ENCODE results near the gene P4HB. TPM values are rescaled to one million over a fixed set of nuclear protein-coding genes. Genes with fewer than 3 reads are reported as not detected.

Gene P4HB
- total RNA-seq, 1 donor from 2014 or later: 259 TPM

DNA sequence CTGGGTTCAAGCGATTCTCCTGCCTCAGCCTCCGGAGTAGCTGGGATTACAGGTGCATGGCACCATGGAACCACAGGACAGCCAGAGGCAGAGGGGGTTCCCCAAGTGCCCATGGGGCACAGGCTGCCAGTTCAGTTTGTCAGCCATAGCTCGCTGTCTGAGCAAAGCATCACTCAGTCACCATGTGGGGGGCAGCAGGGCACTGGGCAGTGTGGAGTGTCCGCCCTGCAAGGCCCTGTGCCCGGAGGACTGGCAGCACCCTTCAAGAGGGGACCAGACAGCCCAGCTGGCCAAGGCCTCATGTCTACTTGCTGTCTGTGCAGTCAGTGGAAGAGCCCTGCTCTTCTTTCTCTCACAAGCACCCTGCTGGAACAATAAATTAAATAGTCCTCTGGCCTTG lies 24.6 kb upstream of the P4HB start:
- no peaks in the 10 kb centered on the region for H3K4me1 Mint-ChIP-seq (ENCODE audit: low read depth, unreplicated experiment)
- H3K27ac Mint-ChIP-seq (ENCODE audit: unreplicated experiment): no peak overlapping the region
- peaks cover 2% of the 10 kb centered on the region for H3K9me3 Mint-ChIP-seq (ENCODE audit: unreplicated experiment)
- TF ChIP-seq, protein P1, sequence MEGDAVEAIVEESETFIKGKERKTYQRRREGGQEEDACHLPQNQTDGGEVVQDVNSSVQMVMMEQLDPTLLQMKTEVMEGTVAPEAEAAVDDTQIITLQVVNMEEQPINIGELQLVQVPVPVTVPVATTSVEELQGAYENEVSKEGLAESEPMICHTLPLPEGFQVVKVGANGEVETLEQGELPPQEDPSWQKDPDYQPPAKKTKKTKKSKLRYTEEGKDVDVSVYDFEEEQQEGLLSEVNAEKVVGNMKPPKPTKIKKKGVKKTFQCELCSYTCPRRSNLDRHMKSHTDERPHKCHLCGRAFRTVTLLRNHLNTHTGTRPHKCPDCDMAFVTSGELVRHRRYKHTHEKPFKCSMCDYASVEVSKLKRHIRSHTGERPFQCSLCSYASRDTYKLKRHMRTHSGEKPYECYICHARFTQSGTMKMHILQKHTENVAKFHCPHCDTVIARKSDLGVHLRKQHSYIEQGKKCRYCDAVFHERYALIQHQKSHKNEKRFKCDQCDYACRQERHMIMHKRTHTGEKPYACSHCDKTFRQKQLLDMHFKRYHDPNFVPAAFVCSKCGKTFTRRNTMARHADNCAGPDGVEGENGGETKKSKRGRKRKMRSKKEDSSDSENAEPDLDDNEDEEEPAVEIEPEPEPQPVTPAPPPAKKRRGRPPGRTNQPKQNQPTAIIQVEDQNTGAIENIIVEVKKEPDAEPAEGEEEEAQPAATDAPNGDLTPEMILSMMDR (IDR thresholded peaks at IDR 0.05; ENCODE audit: partially characterized antibody, unreplicated experiment): no peak
- H3K27me3 Mint-ChIP-seq (ENCODE audit: unreplicated experiment): peaks cover 5% of the 10 kb centered on the region
- no peak for DNase-seq
- no peaks in the 10 kb centered on the region for H3K36me3 Mint-ChIP-seq (ENCODE audit: unreplicated experiment)
- no peak overlapping the region for H3K4me3 Mint-ChIP-seq (ENCODE audit: unreplicated experiment)

DNA sequence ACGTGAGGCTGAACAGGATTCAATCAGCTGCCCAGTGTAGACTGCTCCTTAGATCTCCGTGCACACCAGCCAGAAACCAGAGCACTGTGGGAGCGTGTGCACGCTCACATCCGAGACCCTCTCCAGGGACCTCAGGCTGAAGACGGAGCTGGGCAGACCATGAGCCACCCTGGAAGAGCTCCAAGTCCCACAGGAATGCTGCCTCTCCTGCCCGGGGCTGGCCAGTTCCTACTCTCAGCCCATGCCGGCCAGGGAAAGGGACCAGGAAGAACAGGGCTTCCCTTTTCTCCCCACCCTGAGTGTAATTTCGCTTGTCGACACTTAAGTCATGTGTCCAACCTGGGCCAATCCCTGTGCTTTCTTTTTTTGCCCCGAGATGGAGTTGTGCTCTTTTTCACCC lies 24.2 kb upstream of the P4HB start:
- Mint-ChIP-seq H3K27me3 (ENCODE audit: unreplicated experiment) (peaks cover 4% of the 10 kb centered on the region), H3K4me3 (ENCODE audit: unreplicated experiment) (no peak overlapping the region), H3K4me1 (ENCODE audit: low read depth, unreplicated experiment) (no peaks in the 10 kb centered on the region), H3K9me3 (ENCODE audit: unreplicated experiment) (peaks cover 2% of the 10 kb centered on the region), H3K27ac (ENCODE audit: unreplicated experiment) (no peak overlapping the region), H3K36me3 (ENCODE audit: unreplicated experiment) (no peaks in the 10 kb centered on the region)
- TF ChIP-seq, protein P1 (IDR thresholded peaks at IDR 0.05; ENCODE audit: partially characterized antibody, unreplicated experiment): no peak
- no peak for DNase-seq

- Mint-ChIP-seq H3K27me3 (ENCODE audit: unreplicated experiment) (peaks cover 2% of the 10 kb centered on the region), H3K9me3 (ENCODE audit: unreplicated experiment) (peaks cover 1% of the 10 kb centered on the region), H3K27ac (ENCODE audit: unreplicated experiment) (no peak overlapping the region), H3K4me3 (ENCODE audit: unreplicated experiment) (no peak overlapping the region), H3K4me1 (ENCODE audit: low read depth, unreplicated experiment) (no peaks in the 10 kb centered on the region), H3K36me3 (ENCODE audit: unreplicated experiment) (no peaks in the 10 kb centered on the region)
- TF ChIP-seq, protein P1 (IDR thresholded peaks at IDR 0.05; ENCODE audit: partially characterized antibody, unreplicated experiment): no peak
- DNase-seq: no peak
These were observed 18.8 kb upstream of the P4HB start for GRCh38 chr17:81879121-81879520.

- no peaks in the 10 kb centered on the region for H3K36me3 Mint-ChIP-seq (ENCODE audit: unreplicated experiment)
- no peak for DNase-seq
- peaks cover 2% of the 10 kb centered on the region for H3K27me3 Mint-ChIP-seq (ENCODE audit: unreplicated experiment)
- no peak overlapping the region for H3K4me3 Mint-ChIP-seq (ENCODE audit: unreplicated experiment)
- H3K27ac Mint-ChIP-seq (ENCODE audit: unreplicated experiment): no peak overlapping the region
- H3K9me3 Mint-ChIP-seq (ENCODE audit: unreplicated experiment): peaks cover 1% of the 10 kb centered on the region
- no peaks in the 10 kb centered on the region for H3K4me1 Mint-ChIP-seq (ENCODE audit: low read depth, unreplicated experiment)
- TF ChIP-seq, protein P1 (IDR thresholded peaks at IDR 0.05; ENCODE audit: partially characterized antibody, unreplicated experiment): no peak
These were observed 18.0 kb upstream of the P4HB start for GRCh38 chr17:81878294-81878693.

GRCh38 chr17:81877569-81877968 lies 17.2 kb upstream of the P4HB start:
- Mint-ChIP-seq H3K27ac (ENCODE audit: unreplicated experiment) (no peak overlapping the region), H3K27me3 (ENCODE audit: unreplicated experiment) (peaks cover 3% of the 10 kb centered on the region), H3K4me3 (ENCODE audit: unreplicated experiment) (no peak overlapping the region), H3K4me1 (ENCODE audit: low read depth, unreplicated experiment) (no peaks in the 10 kb centered on the region), H3K36me3 (ENCODE audit: unreplicated experiment) (no peaks in the 10 kb centered on the region), H3K9me3 (ENCODE audit: unreplicated experiment) (peaks cover 1% of the 10 kb centered on the region)
- TF ChIP-seq, protein P1 (IDR thresholded peaks at IDR 0.05; ENCODE audit: partially characterized antibody, unreplicated experiment): no peak
- DNase-seq: no peak

All from glutamatergic neuron (in vitro differentiated cells).